ENCODE data around the gene AP1S1. TPM values are rescaled to one million over a fixed set of nuclear protein-coding genes. Genes with fewer than 3 reads are reported as not detected.

AP1S1 gene
- total and polyA plus RNA-seq, 2 of the 13 experiments (the other 11 are each of a cell fraction or from before 2014, with no cell fraction given): 57.5 to 68.1 TPM

GRCh38 chr7:101126651-101127459 lies 27.4 kb upstream of the AP1S1 start, which contains the start of gene SERPINE1 (continued):
- TF ChIP-seq ZNF326 (CRISPR knock-in tag; IDR thresholded peaks at IDR 0.05; ENCODE audit: borderline replicate concordance) (no peak), EHMT2 (IDR thresholded peaks at IDR 0.05; ENCODE audit: borderline replicate concordance, low read depth, low read length) (peak; percentile 72; the same call in 1 of the 2 replicates), ZNF646 (CRISPR knock-in tag; IDR thresholded peaks at IDR 0.05) (peak; percentile 96), TEAD2 (CRISPR knock-in tag; IDR thresholded peaks at IDR 0.05) (no peak), TFDP2 (CRISPR knock-in tag; IDR thresholded peaks at IDR 0.05) (peak; percentile 20; the same call in 1 of the 2 replicates), DMTF1 (CRISPR knock-in tag; IDR thresholded peaks at IDR 0.05) (no peak), ZNF784 (CRISPR knock-in tag; IDR thresholded peaks at IDR 0.05; ENCODE audit: borderline replicate concordance) (peak; percentile 80), KLF15 (CRISPR knock-in tag; IDR thresholded peaks at IDR 0.05; ENCODE audit: borderline replicate concordance) (0 out of 2 replicates have a peak, but pooled peaks have one; percentile 60), XRCC5 (optimal IDR thresholded peaks at IDR 0.05; ENCODE audit: low read length) (peak; percentile 78), MIER3 (CRISPR knock-in tag; IDR thresholded peaks at IDR 0.05; ENCODE audit: borderline replicate concordance) (peak; percentile 82; the same call in 1 of the 2 replicates), ZNF18 (CRISPR knock-in tag; IDR thresholded peaks at IDR 0.05; ENCODE audit: insufficient replicate concordance) (peak; percentile 58), ZNF263 (CRISPR knock-in tag; IDR thresholded peaks at IDR 0.05) (peak; percentile 85), ZBTB25 (CRISPR knock-in tag; IDR thresholded peaks at IDR 0.05) (0 out of 2 replicates have a peak, but pooled peaks have one; percentile 21)

Measured in HepG2 (cell line).